ENCODE measurements around the gene CD96. TPM values are rescaled to one million over a fixed set of nuclear protein-coding genes. Genes with fewer than 3 reads are reported as not detected.
A peak's percentile ranks its signal among the peaks of the same experiment; 100 is the strongest.
"Not testable (repeated sequence)": the region's sequence is repeated elsewhere in the genome, so short reads cannot be mapped to it uniquely, and the experiment has no call there.

Gene CD96
- 60.5 and 72.2 TPM in 2 replicates for total RNA-seq (2014; rRNA removed; shearing (Covaris generic))
- 42.5 and 45.5 TPM in 2 replicates for polyA plus RNA-seq (2015; cell fraction: cytosol; rRNA removed)
- polyA plus RNA-seq (2015; cell fraction: nucleus; rRNA removed) = 14.7 and 35.3 TPM in 2 replicates

- in situ Hi-C loops (cut with HindIII; ENCODE audit: low pct_unique_long_range_greater_than_20kb, low sequenced_read_pairs) = no loop called here
- DNase-seq (ENCODE audit: low read depth, low spot score) = peak; percentile 97
Observed at GRCh38 chr3:111541911-111542483, at the start of gene CD96. TSS of gene CD96 (plus strand) at chr3:111542197. CDS start at chr3:111542249, 52 bp downstream.

GRCh38 chr3:111493276-111493675 is 48.7 kb upstream of the CD96 start:
- no peak for DNase-seq (ENCODE audit: low read depth, low spot score)
- in situ Hi-C loops (cut with HindIII; ENCODE audit: low pct_unique_long_range_greater_than_20kb, low sequenced_read_pairs) = no loop called here

- DNase-seq (ENCODE audit: low read depth, low spot score) = no peak
- in situ Hi-C loops (cut with HindIII; ENCODE audit: low pct_unique_long_range_greater_than_20kb, low sequenced_read_pairs) = no loop called here
Observed at GRCh38 chr3:111496894-111497559, 45.0 kb upstream of the CD96 start.

GRCh38 chr3:111498022-111498421 is 44.0 kb upstream of the CD96 start:
- in situ Hi-C loops (cut with HindIII; ENCODE audit: low pct_unique_long_range_greater_than_20kb, low sequenced_read_pairs) = no loop called here
- DNase-seq (ENCODE audit: low read depth, low spot score) = no peak

- no peak for DNase-seq (ENCODE audit: low read depth, low spot score)
- in situ Hi-C loops (cut with HindIII; ENCODE audit: low pct_unique_long_range_greater_than_20kb, low sequenced_read_pairs) = no loop called here
Observed at GRCh38 chr3:111506435-111506834, 35.6 kb upstream of the CD96 start.

- in situ Hi-C loops (cut with HindIII; ENCODE audit: low pct_unique_long_range_greater_than_20kb, low sequenced_read_pairs) = no loop called here
- DNase-seq (ENCODE audit: low read depth, low spot score) = no peak
Observed at GRCh38 chr3:111509308-111509707, 32.7 kb upstream of the CD96 start.

- in situ Hi-C loops (cut with HindIII; ENCODE audit: low pct_unique_long_range_greater_than_20kb, low sequenced_read_pairs) = no loop called here
- no peak for DNase-seq (ENCODE audit: low read depth, low spot score)
Observed at GRCh38 chr3:111517801-111518200, 24.2 kb upstream of the CD96 start.

GRCh38 chr3:111519178-111519855 is 22.7 kb upstream of the CD96 start:
- in situ Hi-C loops (cut with HindIII; ENCODE audit: low pct_unique_long_range_greater_than_20kb, low sequenced_read_pairs) = no loop called here
- DNase-seq (ENCODE audit: low read depth, low spot score) = no peak

GRCh38 chr3:111521891-111522290 is 20.1 kb upstream of the CD96 start:
- no peak for DNase-seq (ENCODE audit: low read depth, low spot score)
- in situ Hi-C loops (cut with HindIII; ENCODE audit: low pct_unique_long_range_greater_than_20kb, low sequenced_read_pairs) = no loop called here

- in situ Hi-C loops (cut with HindIII; ENCODE audit: low pct_unique_long_range_greater_than_20kb, low sequenced_read_pairs); DNase-seq (ENCODE audit: low read depth, low spot score): not testable (repeated sequence)
Observed at GRCh38 chr3:111524486-111524885, 17.5 kb upstream of the CD96 start.

- in situ Hi-C loops (cut with HindIII; ENCODE audit: low pct_unique_long_range_greater_than_20kb, low sequenced_read_pairs) = no loop called here
- no peak for DNase-seq (ENCODE audit: low read depth, low spot score)
Observed at GRCh38 chr3:111531446-111531845, 10.6 kb upstream of the CD96 start.

- in situ Hi-C loops (cut with HindIII; ENCODE audit: low pct_unique_long_range_greater_than_20kb, low sequenced_read_pairs) = no loop called here
- no peak for DNase-seq (ENCODE audit: low read depth, low spot score)
Observed at GRCh38 chr3:111534701-111535100, 7.3 kb upstream of the CD96 start.

GRCh38 chr3:111538111-111538510 is 3.9 kb upstream of the CD96 start:
- in situ Hi-C loops (cut with HindIII; ENCODE audit: low pct_unique_long_range_greater_than_20kb, low sequenced_read_pairs) = no loop called here
- DNase-seq (ENCODE audit: low read depth, low spot score) = no peak

GRCh38 chr3:111538681-111539083 is 3.3 kb upstream of the CD96 start:
- DNase-seq (ENCODE audit: low read depth, low spot score) = no peak
- in situ Hi-C loops (cut with HindIII; ENCODE audit: low pct_unique_long_range_greater_than_20kb, low sequenced_read_pairs) = no loop called here

- in situ Hi-C loops (cut with HindIII; ENCODE audit: low pct_unique_long_range_greater_than_20kb, low sequenced_read_pairs) = no loop called here
- peak; percentile 83 for DNase-seq (ENCODE audit: low read depth, low spot score)
Observed at GRCh38 chr3:111539351-111540331, 2.4 kb upstream of the CD96 start.

- DNase-seq (ENCODE audit: low read depth, low spot score) = peak; percentile 64
- in situ Hi-C loops (cut with HindIII; ENCODE audit: low pct_unique_long_range_greater_than_20kb, low sequenced_read_pairs) = no loop called here
Observed at GRCh38 chr3:111541391-111541790, 606 bp upstream of the CD96 start.

GRCh38 chr3:111542611-111543300 is 759 bp downstream of the CD96 start:
- in situ Hi-C loops (cut with HindIII; ENCODE audit: low pct_unique_long_range_greater_than_20kb, low sequenced_read_pairs) = no loop called here
- DNase-seq (ENCODE audit: low read depth, low spot score) = no peak

Measured in SK-MEL-5 (cell line).